Stimulated activated CD8-positive, alpha-beta memory T cell treated with anti-CD3 and anti-CD28 coated beads, Interleukin-4, amount 100 ng/mL, for 48 hours (primary cell): ENCODE data around the gene COL24A1.
A peak's percentile ranks its signal among the peaks of the same experiment; 100 is the strongest.

Source experiments
- DNase-seq: peaks from one replicate; pipeline ENCODE4 v3.0.0-alpha.2; 2020

The COL24A1 gene

GRCh38 chr1:86156566-86157455 is at the start of gene COL24A1:
COL24A1 (minus strand) TSS chr1:86156772; CDS start chr1:86156396, 376 bp downstream.
- peak; percentile 29 for DNase-seq

- DNase-seq = no peak
Measured at GRCh38 chr1:86205741-86206140, 49.2 kb upstream of the COL24A1 start.

DNA sequence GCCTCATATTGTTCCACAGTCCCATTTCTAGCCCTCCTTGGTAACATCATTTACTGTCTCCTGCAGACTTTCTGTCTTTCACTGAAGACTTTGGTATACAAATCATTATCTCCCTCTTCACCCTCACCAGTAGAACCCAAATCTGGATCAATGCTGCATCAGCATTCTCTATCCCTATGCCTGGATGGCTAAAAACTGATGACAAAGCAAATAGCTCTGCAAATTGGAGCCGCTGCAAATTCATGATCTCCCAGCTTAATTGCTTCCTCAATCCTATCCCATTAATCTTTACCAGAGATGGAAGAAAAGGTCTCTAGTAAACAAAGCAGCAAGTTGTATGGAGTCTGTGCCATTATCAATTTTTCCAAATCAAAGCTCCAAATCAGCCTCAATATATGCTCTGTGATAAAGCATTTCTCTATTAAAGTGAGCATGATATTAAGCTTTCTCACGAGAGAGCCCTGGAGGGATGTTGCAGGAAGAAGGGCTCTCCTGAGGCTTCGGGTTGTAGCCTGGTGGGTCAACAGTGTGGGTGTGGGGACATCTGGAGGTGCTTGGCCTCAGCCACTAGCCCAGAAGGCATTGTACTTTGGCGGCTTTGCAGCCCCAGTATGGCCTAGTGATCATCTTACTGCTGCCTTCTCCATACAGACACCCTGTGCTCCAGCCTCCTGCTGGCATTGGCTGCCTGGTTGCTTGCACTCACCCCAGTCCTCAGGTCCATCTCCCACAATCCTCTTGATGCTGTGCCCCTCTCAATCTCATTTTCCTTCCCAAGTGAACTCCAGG is 46.2 kb upstream of the COL24A1 start:
- no peak for DNase-seq

DNA sequence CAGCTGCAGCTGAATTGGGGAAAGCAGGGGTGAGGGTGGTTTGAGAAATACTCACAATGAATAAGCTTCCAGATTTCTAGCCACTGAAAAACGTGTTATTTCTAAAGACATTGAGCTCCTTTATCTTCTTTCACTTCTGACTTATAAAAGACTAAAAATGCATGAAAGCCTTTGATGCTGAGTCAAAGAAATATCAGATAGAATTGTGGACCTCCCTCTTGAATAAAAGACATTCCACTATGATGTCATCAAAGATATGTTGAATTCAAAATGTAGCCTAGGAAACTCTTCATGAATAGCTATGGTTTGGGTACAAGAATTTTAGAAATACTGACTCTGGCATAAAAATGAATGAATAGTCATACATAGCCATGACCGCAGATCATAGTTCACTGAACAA is 44.7 kb upstream of the COL24A1 start:
- DNase-seq = no peak

DNA sequence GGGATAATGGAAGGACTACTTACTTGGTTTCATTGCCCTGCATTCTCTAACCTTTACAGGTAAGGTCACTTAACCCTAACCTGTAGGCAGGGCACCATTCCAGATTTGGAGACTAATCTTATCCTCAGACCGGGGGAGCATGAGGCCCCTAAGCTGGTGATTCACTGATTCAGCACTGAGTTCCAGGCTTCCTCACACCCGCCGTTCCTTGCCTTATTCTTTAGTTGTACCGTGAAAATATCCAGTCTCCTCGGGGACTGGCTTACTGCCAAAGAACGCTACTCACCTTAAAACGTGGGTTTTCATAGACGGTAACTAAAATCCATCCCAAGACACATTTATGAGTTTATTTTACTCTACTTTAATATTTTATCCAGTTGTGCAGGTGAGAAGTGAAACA is 44.3 kb upstream of the COL24A1 start:
- DNase-seq = no peak

GRCh38 chr1:86197206-86197855 is 40.8 kb upstream of the COL24A1 start:
- no peak for DNase-seq

DNA sequence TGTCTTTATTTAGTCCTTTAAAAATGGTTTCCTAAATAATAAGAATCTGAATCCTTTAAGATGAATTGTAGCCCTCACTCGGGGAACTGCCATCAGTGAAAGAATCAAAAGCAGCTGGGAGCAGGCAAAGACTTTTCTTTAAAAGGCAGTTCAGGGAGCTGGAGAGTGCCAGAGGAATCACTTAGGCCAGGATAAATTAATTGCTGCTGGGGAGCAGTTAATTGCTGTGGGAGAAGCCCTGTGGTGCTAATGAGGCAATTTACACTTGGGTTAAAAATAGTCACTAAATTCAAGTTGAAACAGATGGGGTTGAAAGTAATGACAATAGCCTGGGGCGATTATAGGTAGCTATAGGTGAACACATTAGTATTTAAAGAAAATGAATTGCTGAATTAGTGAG is 38.7 kb upstream of the COL24A1 start:
- DNase-seq = no peak

GRCh38 chr1:86194491-86195034 is 38.0 kb upstream of the COL24A1 start:
- DNase-seq = no peak

DNA sequence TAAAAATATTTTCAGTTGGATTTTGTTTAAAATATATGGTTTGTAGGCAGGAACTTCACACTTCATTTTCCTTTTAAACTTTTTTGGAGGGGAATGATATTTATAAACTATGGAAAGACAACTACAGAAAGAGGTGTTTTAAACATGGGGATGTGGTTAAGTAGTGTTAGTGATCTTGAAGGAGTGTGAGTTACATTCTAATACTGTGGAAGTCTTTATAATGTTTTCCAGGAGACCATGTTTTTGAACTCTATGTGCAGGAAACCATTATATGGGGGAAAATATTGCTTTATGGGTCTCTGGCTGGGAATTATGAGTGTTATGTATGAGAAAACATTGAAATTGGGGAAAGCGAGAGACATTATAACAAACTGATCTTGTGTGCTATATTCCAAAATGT is 35.8 kb upstream of the COL24A1 start:
- no peak for DNase-seq

DNA sequence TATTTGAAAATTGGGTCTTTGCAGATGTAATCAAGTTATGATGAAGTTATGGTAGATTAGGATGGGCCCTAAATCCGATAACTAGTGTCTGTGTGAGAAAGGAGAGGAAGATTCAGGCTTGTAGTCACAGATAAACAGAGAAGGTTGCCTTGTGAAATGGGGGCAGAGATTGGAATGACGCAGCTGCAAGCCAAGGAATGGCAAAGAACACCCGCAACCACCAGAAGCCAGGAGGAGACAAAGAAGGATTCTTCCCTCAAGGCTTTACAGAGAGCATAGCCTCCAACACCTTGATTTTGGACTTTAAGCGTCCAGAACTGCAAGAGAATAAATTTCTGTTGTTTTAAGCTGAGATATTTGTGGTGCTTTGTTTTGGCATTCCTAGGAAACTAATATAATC is 35.4 kb upstream of the COL24A1 start:
- DNase-seq = no peak

DNA sequence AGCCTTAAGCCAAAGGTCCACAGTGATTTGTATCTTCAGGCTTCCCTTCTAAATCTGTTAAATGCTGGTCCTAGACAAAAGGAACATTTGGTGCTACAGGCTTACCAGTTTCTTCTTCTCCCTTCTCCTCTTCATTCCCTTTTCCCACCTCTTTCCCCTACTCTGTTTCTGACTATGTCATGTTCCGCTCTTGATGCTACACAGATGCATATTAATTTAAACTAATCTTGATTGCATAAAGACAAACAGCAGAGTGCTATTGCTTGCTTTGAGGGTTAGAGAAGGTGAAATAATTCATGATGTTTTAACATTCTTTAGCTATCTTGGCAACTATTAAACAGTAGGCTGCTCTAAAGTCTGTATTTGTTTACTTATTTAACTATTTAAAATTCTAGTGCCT is 34.3 kb upstream of the COL24A1 start:
- DNase-seq = no peak

GRCh38 chr1:86184426-86184825 is 27.9 kb upstream of the COL24A1 start:
- no peak for DNase-seq

DNA sequence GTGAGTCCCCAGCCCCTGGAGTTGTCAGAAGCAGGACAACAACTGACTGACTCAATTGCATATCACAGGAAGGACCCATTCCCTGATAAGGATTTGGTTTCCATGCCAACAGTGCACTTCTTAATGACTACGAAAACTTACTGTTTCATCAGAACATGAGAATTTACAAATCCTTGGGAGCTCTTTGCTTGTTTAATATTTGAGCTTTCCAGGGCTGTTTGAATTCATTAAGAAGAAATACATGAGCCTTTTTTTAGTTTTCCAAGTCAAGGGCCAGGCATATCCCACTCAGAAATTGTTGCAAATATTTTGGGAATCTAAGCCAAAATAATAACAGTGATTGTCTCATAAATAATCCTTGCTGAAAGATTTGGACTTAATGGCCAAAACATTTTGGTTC is 27.2 kb upstream of the COL24A1 start:
- no peak for DNase-seq

DNA sequence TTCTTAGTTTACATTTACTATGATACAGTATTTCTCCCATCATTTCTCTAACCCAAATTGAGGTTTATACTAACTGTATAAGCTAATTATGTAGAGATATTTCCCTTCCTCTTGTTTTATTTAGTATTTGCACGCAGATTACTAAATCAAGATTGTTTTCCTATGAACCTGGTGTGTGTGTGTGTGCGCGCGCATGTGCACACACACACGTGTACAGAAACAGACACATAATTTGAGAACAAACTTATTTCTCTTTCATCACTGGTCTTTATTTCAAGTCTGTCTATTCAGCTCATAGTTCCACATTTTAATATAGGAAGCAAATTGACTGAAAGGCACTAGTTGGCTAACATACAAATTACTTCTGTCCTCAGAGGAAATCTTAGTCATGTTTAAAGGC is 19.7 kb upstream of the COL24A1 start:
- DNase-seq = no peak

DNA sequence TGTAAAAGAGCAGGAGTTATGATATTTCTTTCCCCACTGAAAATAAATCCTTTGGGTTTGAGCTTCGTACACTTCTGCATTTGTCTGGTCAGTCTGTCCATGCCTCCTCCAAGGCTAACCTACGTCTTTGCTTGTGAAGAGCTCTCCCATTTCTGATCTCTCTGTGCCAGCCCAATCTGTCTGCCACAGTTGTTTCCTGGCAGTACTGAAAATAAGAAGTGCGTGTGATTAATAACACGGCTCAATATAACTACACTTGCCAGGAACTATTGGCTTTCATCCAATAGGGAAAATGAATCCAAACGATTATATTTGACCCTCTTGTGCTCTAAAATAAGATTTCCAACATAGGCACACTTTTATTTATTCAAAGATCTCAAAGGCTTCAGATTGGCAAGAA is 19.2 kb upstream of the COL24A1 start:
- no peak for DNase-seq

DNA sequence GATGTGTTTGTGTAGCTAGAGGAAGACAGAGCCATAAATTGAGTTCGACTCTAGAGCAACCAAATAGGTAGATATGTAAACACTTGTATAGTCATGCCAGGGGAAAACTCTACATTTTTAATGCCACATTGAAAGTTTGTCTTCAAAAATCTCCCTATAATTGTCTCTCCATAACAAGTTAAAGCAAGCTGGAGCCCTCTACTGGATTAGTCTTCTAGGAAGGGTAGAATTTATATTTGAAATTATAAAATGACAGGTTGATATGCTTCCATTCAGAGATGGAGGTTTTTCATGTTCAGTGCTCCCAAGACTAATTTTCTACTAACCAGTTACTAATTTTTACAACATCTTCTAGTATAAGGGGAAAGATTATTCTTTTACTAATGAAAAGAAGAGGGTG is 13.1 kb upstream of the COL24A1 start:
- DNase-seq = no peak

DNA sequence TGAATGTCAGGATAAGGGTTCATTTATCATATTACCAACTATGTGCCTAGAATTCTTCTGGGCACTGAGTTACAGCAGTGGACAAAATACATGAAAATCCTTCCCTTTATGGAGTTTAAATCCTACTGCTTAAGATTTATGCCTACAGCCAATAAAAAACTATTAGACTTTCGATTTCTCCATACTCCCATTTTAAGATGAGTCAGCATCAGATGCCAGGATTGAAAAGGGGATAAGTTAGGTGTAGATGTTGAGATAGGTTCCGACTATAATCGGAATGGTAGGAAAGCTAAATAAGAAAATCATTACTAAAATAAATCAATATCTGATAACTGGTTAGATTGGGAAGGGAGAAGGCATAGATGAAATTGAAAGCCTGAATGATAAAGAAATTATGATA is 3.2 kb upstream of the COL24A1 start:
- DNase-seq = no peak

GRCh38 chr1:86155807-86156565 is 586 bp downstream of the COL24A1 start:
- no peak for DNase-seq

DNA sequence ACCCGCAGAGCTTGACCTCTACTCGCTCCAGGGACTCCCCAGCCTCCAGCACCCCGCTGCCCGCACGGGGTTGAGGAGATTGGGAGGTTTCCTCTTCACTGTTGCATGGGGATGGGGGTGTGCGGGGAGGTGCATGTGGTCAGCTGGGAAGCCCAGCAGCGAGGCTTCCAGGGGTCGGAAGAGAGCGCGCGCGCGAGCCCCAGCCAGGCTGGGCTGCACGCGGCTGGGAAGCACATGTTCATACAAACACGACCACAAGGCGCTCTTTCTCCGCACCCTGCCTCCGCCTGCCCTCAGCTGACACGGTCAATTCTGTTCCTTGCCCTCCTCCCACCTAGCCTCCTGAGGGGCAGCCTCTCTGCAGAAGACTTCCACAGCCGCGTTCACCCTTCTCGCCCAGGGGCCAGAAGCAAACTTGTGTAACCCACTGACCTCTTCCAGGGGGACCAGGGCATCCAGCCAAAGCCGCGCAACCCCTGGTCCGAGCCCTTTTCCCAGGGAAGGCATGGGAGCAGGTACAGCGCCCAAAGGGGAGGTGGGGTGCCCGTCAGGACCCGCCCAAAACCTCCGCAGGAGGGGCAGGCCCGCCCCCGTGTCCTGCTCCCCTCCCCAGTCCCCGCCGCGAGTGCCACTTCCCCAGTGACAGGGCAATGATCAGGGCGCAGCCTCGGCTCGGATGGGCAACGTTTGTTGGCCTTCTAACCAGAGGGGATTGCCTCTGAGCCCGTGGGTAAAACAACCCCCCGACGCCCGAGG is 1.3 kb downstream of the COL24A1 start:
- no peak for DNase-seq

DNA sequence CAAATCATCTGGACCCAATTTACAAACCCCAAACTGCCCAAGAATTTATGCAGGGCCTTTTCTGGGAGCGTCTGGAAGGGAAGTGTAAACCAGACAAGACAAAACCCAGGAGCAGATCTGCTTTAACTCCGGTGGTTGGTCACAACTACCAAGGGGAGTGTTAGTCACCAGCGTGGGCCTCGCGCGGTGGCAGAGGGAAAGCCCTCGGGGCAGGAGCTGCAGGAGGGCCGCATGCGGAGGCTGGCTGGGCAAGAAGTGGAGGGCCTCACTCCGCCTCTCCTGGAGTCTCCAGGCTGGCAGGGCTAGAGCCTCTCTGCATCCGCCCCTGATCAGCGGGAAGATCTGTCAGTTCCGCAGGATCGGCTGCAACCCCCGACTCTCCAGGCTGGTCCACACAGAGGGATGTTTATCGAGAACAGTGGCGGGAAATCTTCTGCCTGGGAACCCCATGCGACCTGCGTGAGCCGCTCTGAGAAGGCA is 2.0 kb downstream of the COL24A1 start:
- no peak for DNase-seq

DNA sequence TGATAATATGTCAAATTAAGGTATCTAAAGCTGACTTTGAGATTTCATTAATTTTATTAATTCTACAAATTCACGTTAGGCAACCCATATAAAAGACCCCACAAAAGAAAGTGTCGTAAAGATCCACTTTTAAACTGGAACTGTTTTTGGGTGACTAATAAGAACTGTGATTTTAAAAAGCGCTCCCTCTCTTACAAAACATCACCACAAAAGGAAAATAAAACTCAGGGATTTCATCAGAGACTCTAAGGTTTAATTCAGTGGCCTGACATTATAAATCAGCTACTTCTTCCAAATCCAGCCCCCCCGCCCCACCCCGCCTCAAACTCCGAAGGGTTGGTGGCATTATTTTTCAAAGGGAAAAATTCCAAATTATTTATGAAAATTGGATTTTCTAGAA is 2.7 kb downstream of the COL24A1 start:
- no peak for DNase-seq

GRCh38 chr1:86152887-86153286 is 3.7 kb downstream of the COL24A1 start:
- no peak for DNase-seq
